ENCODE results near the gene GALNT6.
A peak's percentile ranks its signal among the peaks of the same experiment; 100 is the strongest.
"Not testable (repeated sequence)": the region's sequence is repeated elsewhere in the genome, so short reads cannot be mapped to it uniquely, and the experiment has no call there.

Gene GALNT6

DNA sequence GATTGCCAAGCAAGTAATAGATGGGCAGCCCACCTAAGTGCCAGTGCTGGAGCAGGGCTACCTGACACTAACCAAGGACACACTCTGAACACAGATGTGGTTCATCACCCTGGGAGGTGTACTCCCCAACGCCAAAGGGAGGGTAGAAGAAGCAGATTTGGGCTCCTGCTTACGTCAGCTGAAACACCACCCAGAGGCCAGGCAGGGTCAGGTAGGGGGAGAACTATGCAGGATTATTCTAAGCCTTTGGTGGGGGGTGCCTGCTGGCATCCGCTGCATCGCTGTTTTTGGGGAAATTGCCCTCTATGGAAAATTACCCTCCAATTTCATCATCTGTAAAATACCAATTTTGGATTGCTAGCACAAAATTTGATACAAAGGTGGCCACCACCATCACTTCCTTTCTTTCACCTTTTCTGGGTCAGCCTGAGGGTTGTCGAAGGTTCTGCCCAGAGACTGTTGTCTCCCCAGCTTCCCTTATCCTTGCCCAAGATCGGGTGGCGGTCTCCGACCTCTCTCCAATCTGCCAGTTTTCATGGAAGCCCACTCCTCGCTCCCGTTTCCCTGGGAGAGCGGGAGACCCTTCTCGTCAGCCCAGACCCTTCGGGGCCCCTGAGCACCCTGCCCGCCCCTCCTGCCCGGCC, 67.8 kb downstream of the GALNT6 start:
- peak; percentile 46 for DNase-seq (ENCODE audit: low read depth)

GRCh38 chr12:51322452-51322851, 68.8 kb downstream of the GALNT6 start:
- no peak for DNase-seq (ENCODE audit: low read depth)

DNA sequence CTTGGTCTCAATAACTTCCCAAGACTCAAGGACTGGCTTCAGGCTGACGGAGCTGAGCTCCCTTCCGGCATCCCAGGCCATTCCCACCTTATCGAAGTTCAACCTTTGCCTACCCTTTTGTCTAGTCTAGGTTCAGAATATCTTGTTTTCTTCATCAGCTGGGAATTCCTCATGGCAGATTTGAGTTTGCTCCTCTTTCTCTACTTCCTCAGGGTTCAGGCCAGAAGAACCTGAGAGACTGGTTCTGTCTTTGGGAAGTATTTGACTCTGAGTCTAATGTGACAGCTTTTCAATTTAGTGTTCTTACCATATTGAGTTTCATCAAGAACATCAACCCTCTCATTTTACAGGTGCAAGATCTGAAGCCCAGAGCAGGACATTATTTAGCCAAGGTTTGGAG, 69.3 kb downstream of the GALNT6 start:
- DNase-seq (ENCODE audit: low read depth), result no peak

GRCh38 chr12:51320695-51321320, 70.4 kb downstream of the GALNT6 start:
- DNase-seq (ENCODE audit: low read depth), result no peak

GRCh38 chr12:51320311-51320694, 70.9 kb downstream of the GALNT6 start:
- DNase-seq (ENCODE audit: low read depth), result no peak

GRCh38 chr12:51318846-51319599, 72.2 kb downstream of the GALNT6 start:
- DNase-seq (ENCODE audit: low read depth), result no peak

DNA sequence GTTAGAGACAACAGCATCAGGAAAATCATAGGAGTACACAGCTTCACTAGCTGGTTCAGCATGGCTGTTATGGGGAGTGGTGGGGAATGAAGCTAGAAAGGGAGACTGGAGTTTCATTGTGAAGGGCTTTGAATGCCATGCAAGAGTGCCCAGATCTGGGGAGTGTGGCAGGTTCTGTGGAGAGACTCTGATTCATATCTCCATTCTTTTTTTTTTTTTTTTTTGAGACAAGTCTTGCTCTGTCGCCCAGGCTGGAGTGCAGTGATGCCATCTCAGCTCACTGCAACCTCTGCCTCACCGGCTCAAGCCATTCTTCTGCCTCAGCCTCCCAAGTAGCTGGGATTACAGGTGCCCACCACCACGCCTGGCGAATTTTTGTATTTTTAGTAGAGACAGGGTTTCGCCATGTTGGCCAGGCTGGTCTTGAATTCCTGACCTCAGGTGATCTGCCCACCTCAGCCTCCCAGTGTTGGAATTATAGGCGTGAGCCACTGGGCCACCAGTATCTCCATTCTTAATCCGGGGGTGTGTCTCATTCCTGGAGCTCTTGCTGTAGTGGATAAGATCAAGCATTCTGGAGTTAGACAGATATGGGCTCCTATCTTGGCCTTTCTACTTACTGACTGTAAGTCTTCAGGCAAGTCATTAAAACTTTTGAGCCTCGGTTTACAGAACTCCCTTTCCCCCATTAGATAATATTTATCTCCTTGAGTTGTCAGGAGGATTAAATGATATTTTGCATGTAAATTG, 73.0 kb downstream of the GALNT6 start:
- not testable (repeated sequence) for DNase-seq (ENCODE audit: low read depth)

GRCh38 chr12:51311389-51311788, 79.8 kb downstream of the GALNT6 start:
- no peak for DNase-seq (ENCODE audit: low read depth)

DNA sequence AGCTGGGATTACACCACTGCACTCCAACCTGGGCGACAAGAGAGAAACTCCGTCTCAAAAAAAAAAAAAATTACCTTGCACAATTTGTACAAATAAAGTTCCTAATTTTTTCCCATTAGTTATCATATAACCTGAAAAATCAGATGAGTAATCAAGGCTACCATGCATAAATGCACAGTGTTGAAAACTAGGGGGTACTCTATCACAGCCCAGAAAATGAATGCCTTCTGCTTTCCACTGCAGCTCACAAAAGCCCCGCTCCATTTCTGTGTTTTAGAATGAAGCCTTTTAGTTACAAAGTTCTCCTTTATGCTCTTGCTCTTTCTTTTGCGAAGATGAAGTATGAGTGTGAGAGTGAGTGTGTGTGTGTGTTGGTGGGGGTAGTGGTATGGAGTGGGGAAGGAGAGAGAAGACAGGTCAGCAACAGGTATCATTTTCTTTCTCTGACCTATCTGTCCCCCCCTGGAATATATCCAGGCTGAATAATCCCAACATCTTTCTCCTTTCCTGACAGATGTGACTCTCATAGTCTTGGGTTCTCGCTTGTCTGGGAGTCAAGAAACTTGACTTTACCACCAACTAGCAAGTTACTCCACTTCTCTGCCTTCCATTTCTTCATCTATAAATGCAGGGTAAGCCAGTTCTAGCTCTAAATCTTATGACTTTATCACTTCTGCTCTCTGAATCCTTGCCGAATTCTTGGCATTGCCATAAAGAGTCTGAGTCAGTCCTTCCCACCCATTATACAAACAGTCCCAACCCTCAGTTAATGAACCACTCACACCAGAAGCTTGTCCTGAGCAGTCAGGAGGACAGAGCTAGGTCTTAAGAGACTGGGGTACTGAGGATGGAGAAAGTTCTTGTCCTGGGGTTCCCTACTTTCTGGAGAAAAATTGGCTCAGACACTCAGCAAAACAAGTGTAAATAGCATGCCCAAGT, 83.3 kb downstream of the GALNT6 start:
- DNase-seq (ENCODE audit: low read depth), result no peak

DNA sequence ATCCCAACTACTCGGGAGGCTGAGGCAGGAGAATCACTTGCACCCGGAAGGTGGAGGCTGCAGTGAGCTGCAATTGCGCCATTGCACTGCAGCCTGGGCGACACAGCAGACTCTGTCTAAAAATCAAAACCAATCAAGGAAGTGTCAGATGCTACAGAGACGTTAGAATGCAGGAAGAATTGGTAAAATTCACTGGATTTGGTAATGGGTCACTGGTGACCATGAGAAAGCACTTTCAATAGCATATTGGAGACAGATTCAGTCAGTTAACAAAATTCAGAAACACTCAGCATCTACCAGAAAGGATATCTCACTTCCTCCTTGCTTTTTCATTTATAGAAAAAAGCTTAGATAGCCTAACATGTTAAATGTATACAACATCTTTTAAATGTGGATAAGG, 84.7 kb downstream of the GALNT6 start:
- DNase-seq (ENCODE audit: low read depth), result no peak

All from T follicular helper cell (primary cell).